Hepatocyte (in vitro differentiated cells): ENCODE data around the gene ABCA1. TPM values are rescaled to one million over a fixed set of nuclear protein-coding genes. Genes with fewer than 3 reads are reported as not detected.
A peak's percentile ranks its signal among the peaks of the same experiment; 100 is the strongest.

Experiments used
- DNase-seq: peaks from one replicate; pipeline ENCODE4 v3.0.0-alpha.2; 2016; ENCODE audit warnings: low spot score
- H2AFZ ChIP-seq: fragments of 200-600 bp; sonication (generic); 2 replicates; pipeline ENCODE4 v1.6.0; 2016; ENCODE audit warnings: antibody characterized with exemption, mild to moderate bottlenecking
- H3K27ac ChIP-seq: fragments of 200-600 bp; sonication (generic); 2 replicates; pipeline ENCODE4 v1.5.1; 2016; ENCODE audit warnings: mild to moderate bottlenecking
- H3K27me3 ChIP-seq: fragments of 200-600 bp; sonication (generic); 2 replicates; pipeline ENCODE4 v1.6.1; 2016
- H3K36me3 ChIP-seq: fragments of 200-600 bp; sonication (generic); replicated peaks from 2 replicates; pipeline ENCODE4 v1.5.1; 2016; ENCODE audit warnings: low read depth; ENCODE audit not compliant: insufficient read depth
- H3K4me1 ChIP-seq: fragments of 200-600 bp; sonication (generic); 2 replicates; pipeline ENCODE4 v1.5.1; 2016; ENCODE audit warnings: mild to moderate bottlenecking, moderate library complexity; ENCODE audit not compliant: insufficient read depth
- H3K4me2 ChIP-seq: fragments of 200-600 bp; sonication (generic); 2 replicates; pipeline ENCODE4 v1.6.0; 2016
- H3K4me3 ChIP-seq: fragments of 200-600 bp; sonication (generic); 2 replicates; pipeline ENCODE4 v1.5.1; 2016; ENCODE audit warnings: mild to moderate bottlenecking
- H3K79me2 ChIP-seq: fragments of 200-600 bp; sonication (generic); 2 replicates; pipeline ENCODE4 v1.6.0; 2017; ENCODE audit warnings: mild to moderate bottlenecking
- H3K9me2 ChIP-seq: fragments of 200-600 bp; sonication (generic); replicated peaks from 2 replicates; pipeline ENCODE4 v1.6.0; 2017; ENCODE audit warnings: mild to moderate bottlenecking; ENCODE audit not compliant: insufficient read depth
- H3K9me3 ChIP-seq: fragments of 200-600 bp; sonication (generic); 2 replicates; pipeline ENCODE4 v1.5.1; 2016; ENCODE audit warnings: low read depth, mild to moderate bottlenecking
- H4K20me1 ChIP-seq: fragments of 200-600 bp; sonication (generic); 2 replicates; pipeline ENCODE4 v1.6.0; 2016; ENCODE audit warnings: mild to moderate bottlenecking; ENCODE audit not compliant: insufficient read depth, poor library complexity, severe bottlenecking
- CTCF ChIP-seq: fragments of 200-600 bp; sonication (generic); IDR thresholded peaks from 2 replicates; pipeline ENCODE4 v1.5.1; 2016; ENCODE audit warnings: antibody characterized with exemption, mild to moderate bottlenecking; ENCODE audit not compliant: poor library complexity
- EZH2 ChIP-seq: fragments of 200-600 bp; sonication (generic); IDR thresholded peaks from 2 replicates; pipeline ENCODE4 v1.6.1; 2016; ENCODE audit warnings: antibody characterized with exemption, mild to moderate bottlenecking, borderline replicate concordance
- EZH2phosphoT487 ChIP-seq: fragments of 200-600 bp; sonication (generic); IDR thresholded peaks from one replicate; pipeline ENCODE4 v1.6.1; 2018; ENCODE audit warnings: antibody characterized with exemption, mild to moderate bottlenecking, low read depth, moderate library complexity; ENCODE audit not compliant: unreplicated experiment, severe bottlenecking
- WGBS: methylation state at CpG from one replicate; pipeline ENCODE4 v1.1.6; 2016; ENCODE audit warnings: low lambda C conversion rate; ENCODE audit errors: missing lambda C conversion rate; 5-methylcytosine and 5-hydroxymethylcytosine counted together
- polyA plus RNA-seq: library from polyadenylated mRNA; unstranded; fragments of >200 nt; fragmentation: Nextera tagmentation; extraction: Ambion mirVana; gene quantifications from 2 replicates; pipeline ENCODE4 v1.2.1, GENCODE V29; 2016
- total RNA-seq: library from RNA; depleted of rRNA; stranded (reverse); fragments of >200 nt; gene quantifications from 2 replicates; pipeline ENCODE4 v1.2.3, GENCODE V29; 2014

Gene ABCA1
- total and polyA plus RNA-seq, 2 experiments from 2014 or later = 14.5 to 87.4 TPM

DNA sequence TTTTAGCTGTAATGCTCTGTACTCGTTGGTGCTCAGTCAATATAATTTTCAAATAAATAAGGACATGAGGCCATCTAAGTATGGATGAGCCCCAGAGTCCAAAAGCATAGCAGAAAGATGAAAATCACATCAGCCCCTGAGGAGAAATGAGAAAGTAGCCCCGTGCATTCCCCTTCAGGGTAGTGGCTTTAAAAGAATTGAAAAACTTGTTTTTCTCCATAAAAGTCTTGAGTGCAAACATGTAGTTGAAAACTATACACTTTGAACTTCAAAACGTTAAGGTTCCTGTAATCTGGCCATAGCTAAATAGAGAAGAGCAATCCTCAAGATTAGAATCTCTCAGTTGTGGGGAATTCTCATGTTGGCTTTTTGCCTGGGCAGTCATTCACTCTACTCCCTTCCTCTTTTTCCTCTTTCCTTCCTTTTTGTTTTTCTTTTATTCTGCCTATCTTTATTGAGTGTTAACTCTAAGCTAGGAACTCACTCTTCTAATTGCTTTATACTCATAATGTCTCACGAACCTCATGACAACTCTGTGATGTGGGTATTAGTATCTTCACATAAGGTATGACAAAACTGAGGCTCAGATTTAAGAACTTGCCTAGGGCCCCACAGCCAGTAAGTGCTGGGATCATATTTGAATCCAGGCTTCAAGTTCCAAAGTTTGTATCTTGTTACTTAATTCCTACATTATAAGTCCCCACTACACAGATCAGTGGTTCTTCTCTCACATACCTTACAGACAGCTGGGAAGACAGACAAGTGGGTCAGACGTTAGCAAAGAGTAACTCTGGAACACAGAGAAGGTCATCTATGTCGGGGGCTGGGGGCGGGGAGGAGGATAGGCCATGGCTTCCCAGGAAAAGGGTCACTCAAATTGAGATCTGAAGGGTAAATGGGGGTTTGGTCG lies 46.4 kb upstream of the ABCA1 start:
- no peak for DNase-seq

DNA sequence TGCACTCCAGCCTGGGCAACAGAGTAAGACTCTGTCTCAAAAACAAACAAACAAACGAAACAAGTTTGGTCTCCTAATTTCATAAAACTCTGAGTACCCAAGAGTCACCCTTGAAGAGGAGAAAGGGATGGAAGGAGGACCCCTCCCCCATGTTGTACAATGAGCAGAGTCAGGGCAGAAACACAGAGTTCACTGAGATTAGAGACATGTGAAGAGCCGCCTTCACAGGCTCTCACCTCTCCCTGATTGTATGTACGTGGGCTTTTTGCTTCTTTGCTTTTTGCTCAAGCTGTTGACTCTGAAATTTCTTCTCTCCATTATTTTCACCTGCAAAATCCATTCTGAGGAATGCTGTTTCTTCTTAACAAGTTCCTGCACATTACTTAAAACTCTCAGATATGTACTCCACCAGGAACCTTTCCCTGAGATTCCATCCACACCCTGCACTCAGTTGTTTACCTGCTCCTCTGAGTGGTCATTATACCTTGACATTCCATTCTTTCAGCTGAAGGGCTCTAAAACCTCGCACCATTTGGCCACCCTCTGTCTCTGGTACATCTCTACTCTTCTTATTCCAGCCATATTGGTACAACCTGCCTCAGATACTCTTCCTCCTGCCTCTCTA lies 44.4 kb upstream of the ABCA1 start:
- no peak for DNase-seq
- Histone ChIP-seq H2AFZ (no peak overlapping the region), H3K9me3 (no peaks in the 10 kb centered on the region), H3K4me1 (peaks cover 28% of the 10 kb centered on the region), H3K4me2 (peak overlapping the region; percentile 43), H3K27me3 (no peaks in the 10 kb centered on the region), H3K36me3 (no peaks in the 10 kb centered on the region), H3K4me3 (no peak overlapping the region), H3K79me2 (no peaks in the 10 kb centered on the region), H4K20me1 (no peaks in the 10 kb centered on the region), H3K27ac (peak overlapping the region; percentile 2), H3K9me2 (no peaks in the 10 kb centered on the region)
- 72% methylated on average over 4 of the region's 4 CpGs for WGBS
- no peak for TF ChIP-seq EZH2
- no peak for TF ChIP-seq CTCF
- no peak for TF ChIP-seq EZH2phosphoT487

More for the DNA sequence above, 46.4 kb upstream of the ABCA1 start:
- Histone ChIP-seq H3K4me1 (peaks cover 21% of the 10 kb centered on the region), H4K20me1 (no peaks in the 10 kb centered on the region), H3K36me3 (no peaks in the 10 kb centered on the region), H3K27me3 (no peaks in the 10 kb centered on the region), H3K9me3 (no peaks in the 10 kb centered on the region), H3K79me2 (no peaks in the 10 kb centered on the region), H2AFZ (no peak overlapping the region), H3K4me2 (no peak overlapping the region), H3K27ac (peak overlapping the region; percentile 29), H3K4me3 (no peak overlapping the region), H3K9me2 (no peaks in the 10 kb centered on the region)
- TF ChIP-seq EZH2 = no peak
- TF ChIP-seq CTCF = no peak
- no peak for TF ChIP-seq EZH2phosphoT487
- 70% methylated on average over 8 of the region's 8 CpGs for WGBS

DNA sequence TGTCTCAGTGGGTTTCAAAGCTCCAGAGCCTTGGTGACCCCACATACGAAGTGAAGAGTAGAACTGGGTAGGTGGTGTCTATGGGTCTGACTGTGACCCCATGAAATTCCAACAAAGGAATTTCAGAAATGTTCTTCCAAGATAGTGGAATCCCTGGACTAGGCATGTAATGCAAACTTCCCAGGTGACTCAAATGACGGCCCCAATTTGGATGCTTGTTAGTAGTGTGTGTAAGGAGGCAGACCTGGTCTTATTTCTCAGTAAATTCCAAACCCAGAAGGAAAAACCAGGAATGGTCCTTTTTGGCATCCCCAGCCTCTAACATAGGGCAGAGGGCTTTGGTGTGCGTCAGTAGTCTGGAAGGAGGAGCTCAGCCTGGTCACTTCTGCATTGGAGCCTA lies 43.6 kb upstream of the ABCA1 start:
- Histone ChIP-seq H3K36me3 (no peaks in the 10 kb centered on the region), H3K27me3 (no peaks in the 10 kb centered on the region), H3K4me3 (no peak overlapping the region), H3K27ac (peak overlapping the region; percentile 63), H2AFZ (no peak overlapping the region), H3K79me2 (no peaks in the 10 kb centered on the region), H3K4me1 (peaks cover 28% of the 10 kb centered on the region), H3K9me2 (no peaks in the 10 kb centered on the region), H3K4me2 (no peak overlapping the region), H3K9me3 (no peaks in the 10 kb centered on the region), H4K20me1 (no peaks in the 10 kb centered on the region)
- DNase-seq = no peak
- 79% methylated on average over 3 of the region's 3 CpGs for WGBS
- TF ChIP-seq EZH2 (no peak), EZH2phosphoT487 (no peak), CTCF (no peak)
